DND-41 (cell line): ENCODE measurements around the gene COG2.

Experiments
- ATAC-seq: fragments of 200-7000 bp; cut with Tn5 transposase; 3 replicates; pipeline ENCODE4 v1.9.1; 2021; ENCODE audit warnings: low read depth; ENCODE audit not compliant: insufficient read depth
- DNase-seq: peaks from one replicate; pipeline ENCODE4 v3.0.0-alpha.2; 2020
- H2AFZ ChIP-seq: 2 replicates; pipeline ENCODE4 v1.6.0; 2012; ENCODE audit warnings: low read depth, low read length
- H3K27ac ChIP-seq: 2 replicates; pipeline ENCODE4 v1.5.1; 2012; ENCODE audit warnings: low read length, inconsistent platforms
- H3K27me3 ChIP-seq: fragments of 200-600 bp; sonication (generic); 2 replicates; pipeline ENCODE4 v1.6.0; 2012; ENCODE audit warnings: low read length, mild to moderate bottlenecking, inconsistent platforms; ENCODE audit not compliant: insufficient read depth, poor library complexity
- H3K36me3 ChIP-seq: 2 replicates; pipeline ENCODE4 v1.5.1; 2012; ENCODE audit warnings: low read length, inconsistent platforms; ENCODE audit not compliant: insufficient read depth
- H3K4me1 ChIP-seq: 2 replicates; pipeline ENCODE4 v1.5.1; 2012; ENCODE audit warnings: mild to moderate bottlenecking, low read length; ENCODE audit not compliant: insufficient read depth
- H3K4me2 ChIP-seq: 2 replicates; pipeline ENCODE4 v1.6.0; 2012; ENCODE audit warnings: mild to moderate bottlenecking, moderate library complexity, low read length, inconsistent platforms; ENCODE audit not compliant: insufficient read depth
- H3K4me3 ChIP-seq, 2 experiments: fragments of 200-600 bp in 1 of 2; shearing (Covaris generic) in 1 of 2; 2 replicates each; pipeline ENCODE4 v1.5.1; 2012 to 2016; ENCODE audit warnings: inconsistent platforms in 2 of 2, low read length in 2 of 2, mild to moderate bottlenecking in 2 of 2, low read depth in 1 of 2, moderate library complexity in 1 of 2
- H3K79me2 ChIP-seq: 2 replicates; pipeline ENCODE4 v1.6.0; 2012; ENCODE audit warnings: low read length, inconsistent platforms; ENCODE audit not compliant: insufficient read depth
- H3K9ac ChIP-seq: 2 replicates; pipeline ENCODE4 v1.6.0; 2012; ENCODE audit warnings: low read depth, mild to moderate bottlenecking, inconsistent platforms, low read length, moderate library complexity
- H3K9me3 ChIP-seq: 2 replicates; pipeline ENCODE4 v1.5.1; 2012; ENCODE audit warnings: low read length, moderate library complexity, mild to moderate bottlenecking, inconsistent platforms; ENCODE audit not compliant: insufficient read depth, severe bottlenecking
- H4K20me1 ChIP-seq: 2 replicates; pipeline ENCODE4 v1.6.0; 2012; ENCODE audit warnings: low read length; ENCODE audit not compliant: insufficient read depth
- CTCF ChIP-seq: IDR thresholded peaks from 2 replicates; pipeline ENCODE4 v1.5.1; 2012; ENCODE audit warnings: borderline replicate concordance, low read length, moderate library complexity, mild to moderate bottlenecking; ENCODE audit not compliant: poor library complexity, severe bottlenecking; ENCODE audit errors: extremely low read depth
- EZH2 ChIP-seq: IDR thresholded peaks from 3 replicates; pipeline ENCODE4 v1.6.1; 2012; ENCODE audit warnings: borderline replicate concordance, low read depth, mild to moderate bottlenecking, moderate library complexity, low read length, inconsistent platforms; ENCODE audit not compliant: severe bottlenecking

Gene COG2

GRCh38 chr1:230661976-230662375 lies 19.7 kb downstream of the COG2 start:
- DNase-seq = no peak

GRCh38 chr1:230668227-230668626 lies 25.9 kb downstream of the COG2 start:
- H2AFZ ChIP-seq = no peak overlapping the region
- H4K20me1 ChIP-seq = no peaks in the 10 kb centered on the region
- H3K4me2 ChIP-seq = no peak overlapping the region
- no peaks in the 10 kb centered on the region for H3K9me3 ChIP-seq
- no peaks in the 10 kb centered on the region for H3K4me1 ChIP-seq
- H3K27ac ChIP-seq = no peak overlapping the region
- no peak for ATAC-seq
- H3K4me3 ChIP-seq = no peak overlapping the region
- no peak for TF ChIP-seq CTCF
- no peak for TF ChIP-seq EZH2
- DNase-seq = no peak
- no peaks in the 10 kb centered on the region for H3K79me2 ChIP-seq
- no peak overlapping the region for H3K9ac ChIP-seq
- H3K36me3 ChIP-seq = peaks cover 85% of the 10 kb centered on the region
- no peaks in the 10 kb centered on the region for H3K27me3 ChIP-seq

More at GRCh38 chr1:230661976-230662375, 19.7 kb downstream of the COG2 start:
- H3K4me2 ChIP-seq = no peak overlapping the region
- H2AFZ ChIP-seq = no peak overlapping the region
- peaks cover 6% of the 10 kb centered on the region; the same call in 1 of the 2 replicates for H4K20me1 ChIP-seq
- TF ChIP-seq CTCF = no peak
- no peak for TF ChIP-seq EZH2
- no peak for ATAC-seq
- no peak overlapping the region for H3K4me3 ChIP-seq
- peaks cover 69% of the 10 kb centered on the region for H3K36me3 ChIP-seq
- no peaks in the 10 kb centered on the region for H3K9me3 ChIP-seq
- no peak overlapping the region for H3K9ac ChIP-seq
- no peak overlapping the region for H3K27ac ChIP-seq
- no peaks in the 10 kb centered on the region for H3K27me3 ChIP-seq
- H3K79me2 ChIP-seq = peaks cover 11% of the 10 kb centered on the region; the same call in 1 of the 2 replicates
- no peaks in the 10 kb centered on the region for H3K4me1 ChIP-seq

GRCh38 chr1:230669543-230669942 lies 27.3 kb downstream of the COG2 start:
- Histone ChIP-seq H3K4me3 (no peak overlapping the region), H4K20me1 (no peaks in the 10 kb centered on the region), H3K9me3 (no peaks in the 10 kb centered on the region), H3K4me1 (no peaks in the 10 kb centered on the region), H3K9ac (no peak overlapping the region), H3K27ac (no peak overlapping the region), H3K27me3 (no peaks in the 10 kb centered on the region), H3K79me2 (no peaks in the 10 kb centered on the region), H3K36me3 (peaks cover 84% of the 10 kb centered on the region), H3K4me2 (no peak overlapping the region), H2AFZ (no peak overlapping the region)
- no peak for ATAC-seq
- no peak for DNase-seq
- no peak for TF ChIP-seq CTCF
- TF ChIP-seq EZH2 = no peak

- H3K79me2 ChIP-seq = no peaks in the 10 kb centered on the region
- H3K9ac ChIP-seq = no peak overlapping the region
- H3K27ac ChIP-seq = no peak overlapping the region
- no peak overlapping the region for H3K4me2 ChIP-seq
- no peak overlapping the region for H3K4me3 ChIP-seq
- ATAC-seq (no peak), DNase-seq (no peak)
- no peaks in the 10 kb centered on the region for H3K4me1 ChIP-seq
- no peak overlapping the region for H2AFZ ChIP-seq
- no peaks in the 10 kb centered on the region for H4K20me1 ChIP-seq
- no peaks in the 10 kb centered on the region for H3K27me3 ChIP-seq
- peaks cover 84% of the 10 kb centered on the region for H3K36me3 ChIP-seq
- no peaks in the 10 kb centered on the region for H3K9me3 ChIP-seq
- TF ChIP-seq EZH2 = no peak
- TF ChIP-seq CTCF = no peak
These were observed 32.3 kb downstream of the COG2 start for GRCh38 chr1:230674581-230674980.
